Stomach (tissue), 9 donors: ENCODE measurements around the gene SPTLC2. TPM values are rescaled to one million over a fixed set of nuclear protein-coding genes. Genes with fewer than 3 reads are reported as not detected.

ENCODE experiments used
- DNase-seq, 2 donors: peaks; one replicate each; pipeline versions ENCODE4 v3.0.0 to v3.0.0-alpha.2; 2013 to 2019
- H3K27ac ChIP-seq, 5 donors: fragments of 200-600 bp in 4 of 5; sonication (generic) in 4 of 5; one replicate each; pipeline ENCODE4 v1.5.1; 2013 to 2019; ENCODE audit warnings: mild to moderate bottlenecking in 1 of 5, moderate library complexity in 1 of 5
- H3K27me3 ChIP-seq, 3 donors: fragments of 200-600 bp; sonication (generic); one replicate each; pipeline ENCODE4 v1.5.1; 2017 to 2019; ENCODE audit warnings: mixed run types in 1 of 3
- H3K36me3 ChIP-seq, 4 donors: fragments of 200-600 bp; sonication (generic); 1 replicate in 3 of 4; 2 replicates in 1 of 4; pipeline ENCODE4 v1.5.1; 2016 to 2019
- H3K4me1 ChIP-seq, 4 donors: fragments of 200-600 bp; sonication (generic); one replicate each; pipeline ENCODE4 v1.5.1; 2016 to 2019
- H3K4me3 ChIP-seq, 4 donors: fragments of 200-600 bp; sonication (generic) in 3 of 4; one replicate each; pipeline ENCODE4 v1.5.1; 2016 to 2019; ENCODE audit warnings: mild to moderate bottlenecking in 1 of 4
- H3K9me3 ChIP-seq, 4 donors: fragments of 200-600 bp; sonication (generic); one replicate each; pipeline ENCODE4 v1.5.1; 2016 to 2019
- EP300 ChIP-seq: sonication (generic); formaldehyde crosslinking; IDR thresholded peaks from one replicate; pipeline ENCODE4 v1.6.1; 2017; ENCODE audit warnings: antibody characterized with exemption
- POLR2A ChIP-seq, 4 donors: fragments of 450-650 bp; IDR thresholded peaks; one replicate each; pipeline ENCODE4 v1.6.1; 2016; ENCODE audit warnings: antibody characterized with exemption in 4 of 4, control low read depth in 2 of 4, mild to moderate bottlenecking in 1 of 4, moderate library complexity in 1 of 4
- POLR2AphosphoS5 ChIP-seq, 3 donors: sonication (generic); formaldehyde crosslinking; IDR thresholded peaks; one replicate each; pipeline ENCODE4 v1.6.1; 2016; ENCODE audit warnings: antibody characterized with exemption in 3 of 3
- WGBS, 5 donors: extraction: QIAGEN DNeasy Blood & Tissue Kit in 3 of 5; methylation state at CpG; one replicate each; pipeline versions ENCODE4 v1.1.5 to v1.1.7; 2013 to 2018; 5-methylcytosine and 5-hydroxymethylcytosine counted together
- intact Hi-C: fragments of 100-400 bp; cut with DNase I; formaldehyde crosslinking; loops from one replicate; pipeline ENCODE4 v1.15.1; 2023; ENCODE audit warnings: low total_unique reads
- polyA plus RNA-seq, 3 donors: library from polyadenylated mRNA; stranded (reverse); fragments of 200-250 nt; gene quantifications; one replicate each; pipeline ENCODE4 v1.2.3, GENCODE V29; 2013
- total RNA-seq, 5 donors: library from RNA; depleted of rRNA; stranded (reverse); fragments of >200 nt; gene quantifications; one replicate each; pipeline versions ENCODE4 v1.1.0 to v1.2.3, GENCODE V29; 2014 to 2016
- TF ChIP-seq, protein P1 (sequence below), 7 experiments: fragments of 450-650 bp in 4 of 7; fragments of 200-600 bp in 3 of 7; sonication (generic) in 3 of 7; IDR thresholded peaks; one replicate each; pipeline ENCODE4 v1.5.1; 2016 to 2019; ENCODE audit warnings: antibody characterized with exemption in 7 of 7, control low read depth in 2 of 7, mild to moderate bottlenecking in 1 of 7
- donor health status: healthy with polysubstance abuse.
- donor health status: Bipolar disorder and iron deficiency.
- donor health status: healthy.

Gene SPTLC2
- total and polyA plus RNA-seq, 8 donors = 3.4 to 97.5 (median 13.6) TPM

DNA sequence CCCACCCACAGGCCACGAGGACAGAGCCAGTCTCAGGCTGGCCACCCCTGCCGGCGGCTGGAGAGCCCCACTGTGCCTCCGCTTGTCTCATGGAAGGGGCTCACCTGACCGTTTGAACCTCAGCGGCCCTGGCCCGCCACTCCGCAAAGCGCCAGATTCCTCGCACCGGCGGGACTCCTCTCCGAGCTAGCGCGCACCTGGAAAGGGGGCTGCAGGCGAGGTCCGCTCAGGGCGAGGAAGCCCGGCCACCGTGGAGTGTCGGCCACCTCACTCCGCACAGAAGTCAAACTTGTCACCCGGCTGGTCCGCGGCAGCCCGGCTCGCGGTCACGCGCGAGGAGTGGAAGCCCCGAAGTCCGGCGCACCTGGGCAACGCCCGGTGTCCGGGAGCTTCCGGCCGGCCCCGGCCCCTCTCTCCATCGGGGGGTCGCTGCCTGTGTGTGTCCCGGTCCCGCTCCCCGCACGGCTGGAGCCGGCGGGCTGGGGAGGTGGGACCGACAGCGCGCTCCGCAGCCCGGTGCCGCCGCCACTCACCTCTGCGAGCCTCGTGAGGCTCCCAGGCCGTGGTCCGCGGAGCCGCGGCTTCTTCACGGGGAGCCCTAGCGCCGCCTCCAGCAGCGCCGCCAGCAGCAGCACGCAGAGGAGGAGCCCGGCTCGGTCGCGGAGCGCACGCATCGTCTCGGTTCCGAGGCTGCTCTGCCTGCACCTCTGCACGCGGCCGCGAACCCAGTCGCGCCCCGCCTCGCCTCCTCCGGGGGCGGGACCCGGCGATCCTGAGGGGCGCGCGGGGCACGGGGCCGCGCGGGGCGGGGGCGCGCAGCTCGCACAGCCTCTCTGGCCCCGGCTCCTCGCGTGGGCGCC lies 118.1 kb downstream of the SPTLC2 start, which contains the start of gene ISM2:
TSS of gene ISM2 (minus strand) at position 697 of the 860 bp plus-strand sequence. CDS start at position 674, 23 bp downstream.
- intact Hi-C loops = no loop called here
- Histone ChIP-seq H3K9me3 (peaks cover 0 to 4% (median 1%) of the 10 kb centered on the region in 4 donors), H3K27ac (no peak within 1 kb of the TSS), H3K4me1 (peaks cover 17 to 19% (median 19%) of the 10 kb centered on the region in 4 donors), H3K36me3 (no peaks in the 10 kb centered on the region), H3K27me3 (peaks cover 10 to 55% (median 25%) of the 10 kb centered on the region in 3 donors), H3K4me3 (peak within 1 kb of the TSS; percentile 51 to 77 (median 56))
- WGBS, 5 donors = 2 to 7% (median 3%) methylated on average over 27 to 98 of the region's 104 CpGs
- peak; percentile 42 to 80 for DNase-seq
- TF ChIP-seq, protein P1, sequence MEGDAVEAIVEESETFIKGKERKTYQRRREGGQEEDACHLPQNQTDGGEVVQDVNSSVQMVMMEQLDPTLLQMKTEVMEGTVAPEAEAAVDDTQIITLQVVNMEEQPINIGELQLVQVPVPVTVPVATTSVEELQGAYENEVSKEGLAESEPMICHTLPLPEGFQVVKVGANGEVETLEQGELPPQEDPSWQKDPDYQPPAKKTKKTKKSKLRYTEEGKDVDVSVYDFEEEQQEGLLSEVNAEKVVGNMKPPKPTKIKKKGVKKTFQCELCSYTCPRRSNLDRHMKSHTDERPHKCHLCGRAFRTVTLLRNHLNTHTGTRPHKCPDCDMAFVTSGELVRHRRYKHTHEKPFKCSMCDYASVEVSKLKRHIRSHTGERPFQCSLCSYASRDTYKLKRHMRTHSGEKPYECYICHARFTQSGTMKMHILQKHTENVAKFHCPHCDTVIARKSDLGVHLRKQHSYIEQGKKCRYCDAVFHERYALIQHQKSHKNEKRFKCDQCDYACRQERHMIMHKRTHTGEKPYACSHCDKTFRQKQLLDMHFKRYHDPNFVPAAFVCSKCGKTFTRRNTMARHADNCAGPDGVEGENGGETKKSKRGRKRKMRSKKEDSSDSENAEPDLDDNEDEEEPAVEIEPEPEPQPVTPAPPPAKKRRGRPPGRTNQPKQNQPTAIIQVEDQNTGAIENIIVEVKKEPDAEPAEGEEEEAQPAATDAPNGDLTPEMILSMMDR (IDR thresholded peaks at IDR 0.05) = no peak
- no peak for TF ChIP-seq POLR2AphosphoS5 (IDR thresholded peaks at IDR 0.05)
- TF ChIP-seq POLR2A (IDR thresholded peaks at IDR 0.05) = no peak
- no peak for TF ChIP-seq EP300

DNA sequence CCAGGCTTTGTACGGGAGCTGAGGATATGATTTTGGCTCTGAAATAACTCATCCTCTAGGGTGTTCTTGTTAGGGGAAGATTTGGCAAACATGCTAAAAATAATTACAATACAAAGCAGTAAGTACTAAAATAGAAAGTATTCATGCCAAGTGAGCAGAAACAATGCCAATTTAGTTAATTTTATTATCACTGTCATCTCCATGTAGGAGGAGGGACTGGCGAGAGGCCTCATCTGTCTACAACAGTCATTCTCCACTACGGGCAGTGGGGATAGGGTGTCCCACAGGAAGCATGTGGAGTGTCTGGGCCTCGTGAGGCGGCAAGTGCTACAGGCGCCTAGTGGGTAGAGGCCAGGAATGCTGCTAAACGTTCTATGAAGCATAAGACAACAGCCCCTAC lies 121.1 kb downstream of the SPTLC2 start:
- Histone ChIP-seq H3K27ac (no peak overlapping the region), H3K9me3 (no peaks in the 10 kb centered on the region), H3K36me3 (no peaks in the 10 kb centered on the region), H3K27me3 (peaks cover 10 to 45% (median 25%) of the 10 kb centered on the region in 3 donors), H3K4me3 (no peak overlapping the region), H3K4me1 (peaks cover 17 to 19% (median 19%) of the 10 kb centered on the region in 4 donors)
- intact Hi-C loops = no loop called here
- no peak for DNase-seq
- no peak for TF ChIP-seq POLR2A (IDR thresholded peaks at IDR 0.05)
- no peak for TF ChIP-seq POLR2AphosphoS5 (IDR thresholded peaks at IDR 0.05)
- TF ChIP-seq, protein P1 (IDR thresholded peaks at IDR 0.05) = no peak
- TF ChIP-seq EP300 = no peak
- 77 to 84% (median 82%) methylated on average over 7 of the region's 7 CpGs for WGBS, 5 donors

DNA sequence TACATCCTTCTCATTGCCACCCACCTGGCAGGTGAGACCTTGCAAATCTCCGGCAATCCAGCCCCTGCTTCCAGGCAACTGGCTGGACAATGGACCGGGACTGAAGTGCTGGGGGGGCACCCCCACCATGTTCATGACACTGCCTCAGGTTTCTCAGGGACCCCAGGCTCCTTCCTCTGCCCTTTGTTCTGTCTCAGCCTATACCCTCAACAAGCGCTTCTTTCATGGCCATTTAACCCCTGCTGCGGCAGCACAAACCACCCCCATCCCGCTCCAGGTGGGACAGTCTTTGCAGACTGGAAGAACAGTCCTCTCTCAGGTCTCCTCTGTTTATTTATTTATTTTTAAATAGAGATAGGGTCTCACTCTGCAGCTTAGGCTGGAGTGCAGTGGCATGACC lies 125.4 kb downstream of the SPTLC2 start:
- 84 to 91% (median 88%) methylated on average over 5 of the region's 5 CpGs for WGBS, 5 donors
- Histone ChIP-seq H3K36me3 (no peaks in the 10 kb centered on the region), H3K9me3 (no peaks in the 10 kb centered on the region), H3K27ac (no peak overlapping the region), H3K4me1 (no peaks in the 10 kb centered on the region), H3K27me3 (peaks cover 0 to 5% (median 0%) of the 10 kb centered on the region in 3 donors), H3K4me3 (no peak overlapping the region)
- no peak for DNase-seq
- intact Hi-C loops = no loop called here
- TF ChIP-seq POLR2AphosphoS5 (IDR thresholded peaks at IDR 0.05) = no peak
- TF ChIP-seq, protein P1 (IDR thresholded peaks at IDR 0.05) = no peak
- no peak for TF ChIP-seq POLR2A (IDR thresholded peaks at IDR 0.05)
- TF ChIP-seq EP300 = no peak

DNA sequence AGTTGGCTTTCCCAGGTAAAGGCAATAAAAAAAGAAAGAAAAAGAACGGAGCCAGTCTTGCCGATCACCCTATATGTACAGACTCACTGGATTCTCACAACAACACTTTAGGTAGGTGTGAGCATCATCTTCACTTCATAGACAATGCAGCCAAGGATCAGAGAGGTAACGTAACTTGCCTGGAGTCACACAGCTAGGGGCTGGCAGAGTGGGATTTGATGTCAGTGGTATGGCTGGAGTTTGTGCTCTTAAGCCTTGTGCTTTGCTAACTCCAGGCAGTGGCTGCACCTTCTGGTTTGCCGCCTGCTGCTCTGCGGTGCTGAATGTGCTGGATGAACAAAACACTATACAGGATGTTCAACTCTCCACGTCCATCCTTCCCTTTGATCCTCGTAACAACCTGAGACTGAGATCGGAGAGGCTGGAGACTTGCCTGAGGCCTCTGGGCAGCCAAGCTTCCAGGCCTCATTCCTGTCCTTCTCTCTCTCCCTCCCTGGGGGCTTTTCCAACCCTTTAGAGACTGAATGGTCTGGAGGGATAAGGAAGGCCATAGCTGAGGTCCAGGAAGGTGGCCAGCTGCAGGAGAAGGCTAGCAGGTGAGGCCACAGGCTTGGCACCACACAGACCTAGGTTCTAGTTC lies 126.0 kb downstream of the SPTLC2 start:
- WGBS, 5 donors = 86 to 91% (median 91%) methylated on average over 8 of the region's 8 CpGs
- intact Hi-C loops = no loop called here

More for the DNA sequence above, 126.0 kb downstream of the SPTLC2 start:
- no peak overlapping the region for H3K27ac ChIP-seq
- no peaks in the 10 kb centered on the region for H3K9me3 ChIP-seq
- no peaks in the 10 kb centered on the region for H3K4me1 ChIP-seq
- no peaks in the 10 kb centered on the region for H3K27me3 ChIP-seq
- no peak overlapping the region for H3K4me3 ChIP-seq
- TF ChIP-seq EP300 = no peak
- no peak for TF ChIP-seq POLR2A (IDR thresholded peaks at IDR 0.05)
- TF ChIP-seq, protein P1 (IDR thresholded peaks at IDR 0.05) = no peak
- TF ChIP-seq POLR2AphosphoS5 (IDR thresholded peaks at IDR 0.05) = no peak
- no peak for DNase-seq
- no peaks in the 10 kb centered on the region for H3K36me3 ChIP-seq
